ENCODE data around the gene ATP2A1. TPM values are rescaled to one million over a fixed set of nuclear protein-coding genes. Genes with fewer than 3 reads are reported as not detected.
A peak's percentile ranks its signal among the peaks of the same experiment; 100 is the strongest.

The ATP2A1 gene
- total and polyA plus RNA-seq, 2 donors from 2014 or later, result 0.25 to 0.47 TPM

GRCh38 chr16:28873543-28874201 is 4.6 kb upstream of the ATP2A1 start:
- Histone ChIP-seq H3K27ac (ENCODE audit: low read depth in 2 of 2, low read length in 2 of 2) (no peak overlapping the region), H3K4me3 (ENCODE audit: low read length in 3 of 3) (no peak overlapping the region), H3K36me3 (ENCODE audit: control insufficient read depth in 2 of 3, insufficient read depth in 3 of 3, low read length in 3 of 3) (peaks cover 4 to 24% (median 13%) of the 10 kb centered on the region in 3 donors), H3K9ac (ENCODE audit: low read length in 3 of 3) (no peak overlapping the region), H3K9me3 (ENCODE audit: control insufficient read depth in 2 of 3, insufficient read depth in 1 of 3, low read length in 3 of 3) (no peaks in the 10 kb centered on the region), H3K4me1 (ENCODE audit: control insufficient read depth in 2 of 3, insufficient read depth in 2 of 3, low read depth in 1 of 3, low read length in 3 of 3) (no peaks in the 10 kb centered on the region), H3K27me3 (ENCODE audit: control insufficient read depth, insufficient read depth, low read length) (no peaks in the 10 kb centered on the region)
- FAIRE-seq (no peak), DNase-seq (peak in 1 of 5 donors; percentile 54)
- TF ChIP-seq CTCF (IDR thresholded peaks at IDR 0.05; ENCODE audit: borderline replicate concordance, extremely low read depth, insufficient read depth), result peak; percentile 61
- intact Hi-C loops (cut with DNase I), result no loop called here

GRCh38 chr16:28874406-28874805 is 3.9 kb upstream of the ATP2A1 start:
- FAIRE-seq, result no peak
- Histone ChIP-seq H3K9me3 (ENCODE audit: control insufficient read depth in 2 of 3, insufficient read depth in 1 of 3, low read length in 3 of 3) (no peaks in the 10 kb centered on the region), H3K4me3 (ENCODE audit: low read length in 3 of 3) (no peak overlapping the region), H3K27ac (ENCODE audit: low read depth in 2 of 2, low read length in 2 of 2) (no peak overlapping the region), H3K36me3 (ENCODE audit: control insufficient read depth in 2 of 3, insufficient read depth in 3 of 3, low read length in 3 of 3) (peaks cover 4 to 18% (median 10%) of the 10 kb centered on the region in 3 donors), H3K27me3 (ENCODE audit: control insufficient read depth, insufficient read depth, low read length) (no peaks in the 10 kb centered on the region), H3K4me1 (ENCODE audit: control insufficient read depth in 2 of 3, insufficient read depth in 2 of 3, low read depth in 1 of 3, low read length in 3 of 3) (peaks cover 0 to 3% (median 3%) of the 10 kb centered on the region in 3 donors), H3K9ac (ENCODE audit: low read length in 3 of 3) (no peak overlapping the region)
- intact Hi-C loops (cut with DNase I), result no loop called here
- no peak for DNase-seq
- no peak for TF ChIP-seq CTCF (IDR thresholded peaks at IDR 0.05; ENCODE audit: borderline replicate concordance, extremely low read depth, insufficient read depth)

- Histone ChIP-seq H3K27ac (ENCODE audit: low read depth in 2 of 2, low read length in 2 of 2) (no peak overlapping the region), H3K4me1 (ENCODE audit: control insufficient read depth in 2 of 3, insufficient read depth in 2 of 3, low read depth in 1 of 3, low read length in 3 of 3) (peaks cover 0 to 10% (median 3%) of the 10 kb centered on the region in 3 donors), H3K4me3 (ENCODE audit: low read length in 3 of 3) (no peak overlapping the region), H3K9ac (ENCODE audit: low read length in 3 of 3) (no peak overlapping the region), H3K36me3 (ENCODE audit: control insufficient read depth in 2 of 3, insufficient read depth in 3 of 3, low read length in 3 of 3) (peaks cover 0 to 9% (median under 1%) of the 10 kb centered on the region in 3 donors), H3K9me3 (ENCODE audit: control insufficient read depth in 2 of 3, insufficient read depth in 1 of 3, low read length in 3 of 3) (no peaks in the 10 kb centered on the region), H3K27me3 (ENCODE audit: control insufficient read depth, insufficient read depth, low read length) (no peaks in the 10 kb centered on the region)
- no peak for TF ChIP-seq CTCF (IDR thresholded peaks at IDR 0.05; ENCODE audit: borderline replicate concordance, extremely low read depth, insufficient read depth)
- no peak for FAIRE-seq
- peak in 4 of 5 donors; percentile 26 to 70 (median 40) for DNase-seq
- intact Hi-C loops (cut with DNase I), result no loop called here
These were observed 2.9 kb upstream of the ATP2A1 start for GRCh38 chr16:28875134-28876018.
